EH (cell line): Measurements from ENCODE around the gene HSD17B2.
A peak's percentile ranks its signal among the peaks of the same experiment; 100 is the strongest.
"Not testable (repeated sequence)": the region's sequence is repeated elsewhere in the genome, so short reads cannot be mapped to it uniquely, and the experiment has no call there.

Source experiments
- DNase-seq: peaks from one replicate; pipeline ENCODE4 v3.0.0-alpha.2; 2015; ENCODE audit warnings: low read depth

The HSD17B2 gene

GRCh38 chr16:82081264-82081663 is 46.2 kb downstream of the HSD17B2 start:
- DNase-seq = no peak

- no peak for DNase-seq
These were observed 47.0 kb downstream of the HSD17B2 start for GRCh38 chr16:82082097-82082496.

- DNase-seq = peak; percentile 37
These were observed 47.6 kb downstream of the HSD17B2 start for GRCh38 chr16:82082543-82083244.

- no peak for DNase-seq
These were observed 48.8 kb downstream of the HSD17B2 start for GRCh38 chr16:82083710-82084353.

GRCh38 chr16:82085011-82085779 is 50.1 kb downstream of the HSD17B2 start:
- no peak for DNase-seq

- peak; percentile 6 for DNase-seq
These were observed 53.4 kb downstream of the HSD17B2 start for GRCh38 chr16:82088483-82088882.

- peak; percentile 68 for DNase-seq
These were observed 56.2 kb downstream of the HSD17B2 start for GRCh38 chr16:82091241-82091640.

GRCh38 chr16:82092711-82093110 is 57.7 kb downstream of the HSD17B2 start:
- DNase-seq = peak; percentile 23

- peak; percentile 15 for DNase-seq
These were observed 58.7 kb downstream of the HSD17B2 start for GRCh38 chr16:82093666-82094300.

GRCh38 chr16:82094942-82095540 is 60.0 kb downstream of the HSD17B2 start:
- no peak for DNase-seq

- no peak for DNase-seq
These were observed 61.6 kb downstream of the HSD17B2 start for GRCh38 chr16:82096641-82097040.

GRCh38 chr16:82105107-82105506 is 70.1 kb downstream of the HSD17B2 start:
- no peak for DNase-seq

GRCh38 chr16:82108100-82108499 is 73.0 kb downstream of the HSD17B2 start:
- no peak for DNase-seq

GRCh38 chr16:82108774-82109173 is 73.7 kb downstream of the HSD17B2 start:
- peak; percentile 3 for DNase-seq

GRCh38 chr16:82109266-82109665 is 74.2 kb downstream of the HSD17B2 start:
- not testable (repeated sequence) for DNase-seq

GRCh38 chr16:82111944-82112343 is 76.9 kb downstream of the HSD17B2 start:
- no peak for DNase-seq

GRCh38 chr16:82113741-82114140 is 78.7 kb downstream of the HSD17B2 start:
- DNase-seq = no peak

- DNase-seq = no peak
These were observed 81.5 kb downstream of the HSD17B2 start for GRCh38 chr16:82116535-82116934.

GRCh38 chr16:82118749-82119148 is 83.7 kb downstream of the HSD17B2 start:
- DNase-seq = no peak

- DNase-seq = no peak
These were observed 84.4 kb downstream of the HSD17B2 start for GRCh38 chr16:82119405-82119804.

GRCh38 chr16:82124651-82125050 is 89.6 kb downstream of the HSD17B2 start:
- DNase-seq = no peak

- DNase-seq = no peak
These were observed 94.8 kb downstream of the HSD17B2 start for GRCh38 chr16:82129881-82130280.
